Bronchial epithelial cell (primary cell): ENCODE measurements around the gene AP3B1. TPM values are rescaled to one million over a fixed set of nuclear protein-coding genes. Genes with fewer than 3 reads are reported as not detected.

Source experiments
- DNase-seq: peaks from one replicate; pipeline ENCODE4 v3.0.0-alpha.2; 2010; ENCODE audit warnings: low read depth
- FAIRE-seq: peaks from 2 replicates; lab custom pipeline; 2011; peaks lifted over from hg19 to GRCh38; lab: Jason Lieb, UNC
- H3K27me3 ChIP-seq: 2 replicates; pipeline ENCODE4 v1.5.1; 2011; ENCODE audit warnings: low read length; ENCODE audit not compliant: control insufficient read depth, insufficient read depth
- H3K36me3 ChIP-seq: 2 replicates; pipeline ENCODE4 v1.5.1; 2011; ENCODE audit warnings: low read length; ENCODE audit not compliant: control insufficient read depth, insufficient read depth
- H3K4me3 ChIP-seq: 2 replicates; pipeline ENCODE4 v1.5.1; 2011; ENCODE audit warnings: mild to moderate bottlenecking, low read depth, low read length, control low read depth
- CTCF ChIP-seq: IDR thresholded peaks from 2 replicates; pipeline ENCODE4 v1.5.1; 2011; ENCODE audit warnings: mild to moderate bottlenecking, moderate library complexity, low read length, control low read depth, inconsistent platforms; ENCODE audit not compliant: insufficient read depth, severe bottlenecking
- total RNA-seq: library from RNA; depleted of rRNA; stranded (reverse); fragments of >200 nt; gene quantifications from 2 replicates; pipeline ENCODE4 v1.2.1, GENCODE V29; 2014

AP3B1 gene
- total RNA-seq, 1 donor from 2014 or later = 27.4 TPM

GRCh38 chr5:78108564-78108963 lies 185.9 kb downstream of the AP3B1 start:
- no peak for FAIRE-seq
- no peak for DNase-seq
- no peak for TF ChIP-seq CTCF
- Histone ChIP-seq H3K27me3 (no peaks in the 10 kb centered on the region), H3K36me3 (peaks cover 1% of the 10 kb centered on the region), H3K4me3 (no peak overlapping the region)

- H3K36me3 ChIP-seq = no peaks in the 10 kb centered on the region
- FAIRE-seq (no peak), DNase-seq (no peak)
- no peak overlapping the region for H3K4me3 ChIP-seq
- no peaks in the 10 kb centered on the region for H3K27me3 ChIP-seq
- TF ChIP-seq CTCF = no peak
Measured at GRCh38 chr5:78103232-78103918, 191.1 kb downstream of the AP3B1 start.

GRCh38 chr5:78102500-78102899 lies 192.0 kb downstream of the AP3B1 start:
- no peak for FAIRE-seq
- peak; percentile 26 for DNase-seq

GRCh38 chr5:78095125-78095524 lies 199.4 kb downstream of the AP3B1 start:
- Histone ChIP-seq H3K27me3 (no peaks in the 10 kb centered on the region), H3K4me3 (no peak overlapping the region), H3K36me3 (no peaks in the 10 kb centered on the region)
- TF ChIP-seq CTCF = no peak
- FAIRE-seq (no peak), DNase-seq (no peak)

More at GRCh38 chr5:78102500-78102899, 192.0 kb downstream of the AP3B1 start:
- Histone ChIP-seq H3K36me3 (no peaks in the 10 kb centered on the region), H3K27me3 (no peaks in the 10 kb centered on the region), H3K4me3 (no peak overlapping the region)
- TF ChIP-seq CTCF = no peak

GRCh38 chr5:78090002-78090401 lies 204.5 kb downstream of the AP3B1 start:
- DNase-seq = peak; percentile 23
- no peak overlapping the region for H3K4me3 ChIP-seq
- TF ChIP-seq CTCF = no peak
- no peaks in the 10 kb centered on the region for H3K27me3 ChIP-seq
- no peak for FAIRE-seq
- no peaks in the 10 kb centered on the region for H3K36me3 ChIP-seq

- TF ChIP-seq CTCF = no peak
- Histone ChIP-seq H3K27me3 (no peaks in the 10 kb centered on the region), H3K36me3 (no peaks in the 10 kb centered on the region), H3K4me3 (no peak overlapping the region)
- DNase-seq = no peak
- no peak for FAIRE-seq
Measured at GRCh38 chr5:78078858-78079257, 215.6 kb downstream of the AP3B1 start.
